Smooth muscle cell (in vitro differentiated cells): ENCODE results near the gene SNCB. TPM values are rescaled to one million over a fixed set of nuclear protein-coding genes. Genes with fewer than 3 reads are reported as not detected.

Experiments
- DNase-seq: peaks from one replicate; lab custom pipeline; 2025; ENCODE audit not compliant: unreplicated experiment; lab: John Stamatoyannopoulos, UW
- H2AFZ ChIP-seq: fragments of 200-600 bp; sonication (generic); 2 replicates; pipeline ENCODE4 v1.6.0; 2016; ENCODE audit warnings: antibody characterized with exemption, low read depth, mild to moderate bottlenecking
- H3F3A ChIP-seq: fragments of 200-600 bp; sonication (generic); 2 replicates; pipeline ENCODE4 v1.6.0; 2017; ENCODE audit warnings: antibody characterized with exemption, low read depth
- H3K27ac ChIP-seq: fragments of 200-600 bp; sonication (generic); 2 replicates; pipeline ENCODE4 v1.5.1; 2016; ENCODE audit warnings: low read depth, mild to moderate bottlenecking
- H3K27me3 ChIP-seq: fragments of 200-600 bp; sonication (generic); 2 replicates; pipeline ENCODE4 v1.6.1; 2016; ENCODE audit warnings: low read depth, mild to moderate bottlenecking
- H3K36me3 ChIP-seq: fragments of 200-600 bp; sonication (generic); 2 replicates; pipeline ENCODE4 v1.5.1; 2016; ENCODE audit warnings: low read depth
- H3K4me1 ChIP-seq: fragments of 200-600 bp; sonication (generic); 2 replicates; pipeline ENCODE4 v1.5.1; 2016; ENCODE audit warnings: low read depth
- H3K4me2 ChIP-seq: fragments of 200-600 bp; sonication (generic); 2 replicates; pipeline ENCODE4 v1.6.0; 2016; ENCODE audit warnings: mild to moderate bottlenecking
- H3K4me3 ChIP-seq: fragments of 200-600 bp; sonication (generic); 2 replicates; pipeline ENCODE4 v1.5.1; 2016; ENCODE audit warnings: mild to moderate bottlenecking
- H3K79me2 ChIP-seq: fragments of 200-600 bp; sonication (generic); 2 replicates; pipeline ENCODE4 v1.6.0; 2016; ENCODE audit warnings: low read depth, mild to moderate bottlenecking
- H3K9ac ChIP-seq: fragments of 200-600 bp; sonication (generic); 2 replicates; pipeline ENCODE4 v1.6.0; 2016; ENCODE audit warnings: low read depth
- H3K9me3 ChIP-seq: fragments of 200-600 bp; sonication (generic); replicated peaks from 2 replicates; pipeline ENCODE4 v1.5.1; 2016; ENCODE audit warnings: low read depth
- H4K20me1 ChIP-seq: fragments of 200-600 bp; sonication (generic); 2 replicates; pipeline ENCODE4 v1.6.0; 2016; ENCODE audit warnings: low read depth
- CTCF ChIP-seq: fragments of 200-600 bp; sonication (generic); IDR thresholded peaks from 2 replicates; pipeline ENCODE4 v1.5.1; 2017; ENCODE audit warnings: borderline replicate concordance, mild to moderate bottlenecking, antibody characterized with exemption; ENCODE audit not compliant: insufficient read depth, poor library complexity, severe bottlenecking
- WGBS: methylation state at CpG from one replicate; pipeline ENCODE4 v1.1.7; 2016; ENCODE audit warnings: low lambda C conversion rate; 5-methylcytosine and 5-hydroxymethylcytosine counted together
- polyA plus RNA-seq: library from polyadenylated mRNA; unstranded; fragments of >200 nt; fragmentation: Nextera tagmentation; extraction: Ambion mirVana; gene quantifications from 2 replicates; pipeline ENCODE4 v1.2.1, GENCODE V29; 2016
- total RNA-seq: library from RNA; depleted of rRNA; stranded (reverse); fragments of >200 nt; gene quantifications from 2 replicates; pipeline ENCODE4 v1.2.3, GENCODE V29; 2014

The SNCB gene
- total and polyA plus RNA-seq, 2 experiments from 2014 or later: 0.45 to 0.55 TPM

GRCh38 chr5:176647843-176648473, 17.6 kb upstream of the SNCB start:
- H3K4me1 ChIP-seq: peaks cover 11% of the 10 kb centered on the region
- H3K4me3 ChIP-seq: peak overlapping the region; percentile 88
- H3K9me3 ChIP-seq: no peaks in the 10 kb centered on the region
- no peak overlapping the region for H3K27ac ChIP-seq
- H3K36me3 ChIP-seq: no peaks in the 10 kb centered on the region
- peak overlapping the region; percentile 79 for H3K9ac ChIP-seq
- peaks cover 14% of the 10 kb centered on the region for H3K79me2 ChIP-seq
- peak overlapping the region; percentile 78 for H2AFZ ChIP-seq
- no peak for TF ChIP-seq CTCF
- peak; percentile 28 for DNase-seq
- no peaks in the 10 kb centered on the region for H3F3A ChIP-seq
- WGBS: 14% methylated on average over 17 of the region's 20 CpGs
- H4K20me1 ChIP-seq: peaks cover 43% of the 10 kb centered on the region
- peak overlapping the region; percentile 95 for H3K4me2 ChIP-seq
- no peaks in the 10 kb centered on the region for H3K27me3 ChIP-seq

- Histone ChIP-seq H4K20me1 (peaks cover 36% of the 10 kb centered on the region), H3F3A (no peaks in the 10 kb centered on the region), H3K9ac (peak within 1 kb of the TSS; percentile 79), H3K27ac (no peak within 1 kb of the TSS), H3K27me3 (no peaks in the 10 kb centered on the region), H3K9me3 (no peaks in the 10 kb centered on the region), H3K79me2 (peaks cover 14% of the 10 kb centered on the region), H3K4me3 (peak within 1 kb of the TSS; percentile 88), H2AFZ (peak within 1 kb of the TSS; percentile 78), H3K4me2 (peak within 1 kb of the TSS; percentile 95), H3K36me3 (no peaks in the 10 kb centered on the region), H3K4me1 (peaks cover 11% of the 10 kb centered on the region)
- peak; percentile 97 for DNase-seq
- 2% methylated on average over 42 of the region's 63 CpGs for WGBS
- peak; percentile 8 for TF ChIP-seq CTCF
Measured at GRCh38 chr5:176647030-176647842, 16.9 kb upstream of the SNCB start, which contains the start of gene TSPAN17. Gene TSPAN17, plus strand, starts transcription at chr5:176647484. Its CDS starts 132 bp downstream, at chr5:176647616.

DNA sequence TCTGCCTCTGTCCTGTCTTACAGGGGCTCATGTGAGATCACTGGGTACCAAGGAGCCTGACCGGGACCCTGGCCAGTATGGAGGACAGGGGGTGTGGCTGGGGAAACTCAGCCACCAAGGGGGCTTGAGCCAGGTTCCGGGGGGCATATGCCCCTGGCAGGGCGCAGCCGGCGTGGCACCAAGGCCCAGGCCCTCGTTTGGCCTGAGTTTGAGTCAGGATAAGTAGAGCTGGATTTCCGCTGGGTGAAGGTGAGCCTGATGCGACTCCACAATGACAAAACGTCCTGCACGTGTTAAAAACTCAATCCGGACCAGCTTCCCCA, 16.3 kb upstream of the SNCB start:
- H3F3A ChIP-seq: no peaks in the 10 kb centered on the region
- no peaks in the 10 kb centered on the region for H3K36me3 ChIP-seq
- H3K27me3 ChIP-seq: no peaks in the 10 kb centered on the region
- peak overlapping the region; percentile 65 for H3K4me2 ChIP-seq
- H3K9ac ChIP-seq: no peak overlapping the region
- H4K20me1 ChIP-seq: peaks cover 30% of the 10 kb centered on the region
- no peak for TF ChIP-seq CTCF
- peaks cover 11% of the 10 kb centered on the region for H3K4me1 ChIP-seq
- H3K4me3 ChIP-seq: peak overlapping the region; percentile 22
- H2AFZ ChIP-seq: peak overlapping the region; percentile 6
- DNase-seq: no peak
- H3K9me3 ChIP-seq: no peaks in the 10 kb centered on the region
- peaks cover 14% of the 10 kb centered on the region for H3K79me2 ChIP-seq
- 65% methylated on average over 11 of the region's 11 CpGs for WGBS
- H3K27ac ChIP-seq: no peak overlapping the region
